Measurements from ENCODE around the gene SS18L1.
"Not testable (repeated sequence)": the region's sequence is repeated elsewhere in the genome, so short reads cannot be mapped to it uniquely, and the experiment has no call there.

Gene SS18L1

GRCh38 chr20:62104791-62105345 is 38.7 kb upstream of the SS18L1 start:
- TF ChIP-seq CTCF (IDR thresholded peaks at IDR 0.05; ENCODE audit: low read depth, low read length): no peak
- no peak for DNase-seq (ENCODE audit: extremely low read depth, low read depth)

- no peak for DNase-seq (ENCODE audit: extremely low read depth, low read depth)
- TF ChIP-seq CTCF (IDR thresholded peaks at IDR 0.05; ENCODE audit: low read depth, low read length): no peak
These were observed 38.0 kb upstream of the SS18L1 start for GRCh38 chr20:62105592-62105991.

GRCh38 chr20:62111148-62111547 is 32.4 kb upstream of the SS18L1 start:
- DNase-seq (ENCODE audit: extremely low read depth, low read depth): no peak

GRCh38 chr20:62112368-62112767 is 31.2 kb upstream of the SS18L1 start:
- TF ChIP-seq CTCF (IDR thresholded peaks at IDR 0.05; ENCODE audit: low read depth, low read length): no peak
- DNase-seq (ENCODE audit: extremely low read depth, low read depth): no peak

More at GRCh38 chr20:62111148-62111547, 32.4 kb upstream of the SS18L1 start:
- TF ChIP-seq CTCF (IDR thresholded peaks at IDR 0.05; ENCODE audit: low read depth, low read length): no peak

GRCh38 chr20:62114894-62115293 is 28.7 kb upstream of the SS18L1 start:
- DNase-seq (ENCODE audit: extremely low read depth, low read depth): no peak
- no peak for TF ChIP-seq CTCF (IDR thresholded peaks at IDR 0.05; ENCODE audit: low read depth, low read length)

GRCh38 chr20:62115800-62116407 is 27.7 kb upstream of the SS18L1 start:
- not testable (repeated sequence) for DNase-seq (ENCODE audit: extremely low read depth, low read depth)

GRCh38 chr20:62116558-62117361 is 26.8 kb upstream of the SS18L1 start:
- DNase-seq (ENCODE audit: extremely low read depth, low read depth): no peak
- TF ChIP-seq CTCF (IDR thresholded peaks at IDR 0.05; ENCODE audit: low read depth, low read length): no peak
